ENCODE data around the gene MAPK4.

Gene MAPK4

DNA sequence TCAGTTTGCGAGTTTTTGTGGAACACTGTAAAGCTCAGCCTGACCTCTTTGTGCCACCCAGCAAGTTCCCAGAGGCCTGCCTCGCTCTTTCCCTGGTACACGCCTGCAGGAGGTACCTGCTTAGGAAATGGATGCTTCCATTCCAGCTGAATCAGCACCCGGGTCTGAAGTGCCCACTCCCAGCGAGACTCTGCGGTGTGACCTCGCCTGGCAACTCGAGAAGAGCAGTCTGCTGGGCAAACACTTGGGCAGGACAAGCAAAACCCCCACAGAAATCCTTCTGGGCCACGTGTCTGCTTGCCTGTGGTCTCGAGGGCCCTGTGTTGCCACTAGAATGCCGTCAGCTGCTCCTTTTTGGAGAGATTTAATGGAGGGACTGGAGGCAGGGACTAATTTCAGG is 127.6 kb downstream of the MAPK4 start:
- ChIA-PET CTCF (interaction anchor here (0.8 to 1.2 kb wide), 2 partner anchors 11 to 20 kb away, joined by 4 read pairs; no protein-coding TSS in a partner anchor), POLR2A (no interaction called here)

More for the DNA sequence above, 127.6 kb downstream of the MAPK4 start:
- no peaks in the 10 kb centered on the region for H3K4me1 ChIP-seq (ENCODE audit: control insufficient read depth, insufficient read depth, low read length)
- TF ChIP-seq ZNF157 (tag by site-specific recombination; IDR thresholded peaks at IDR 0.05), result no peak
- TF ChIP-seq, protein P1, sequence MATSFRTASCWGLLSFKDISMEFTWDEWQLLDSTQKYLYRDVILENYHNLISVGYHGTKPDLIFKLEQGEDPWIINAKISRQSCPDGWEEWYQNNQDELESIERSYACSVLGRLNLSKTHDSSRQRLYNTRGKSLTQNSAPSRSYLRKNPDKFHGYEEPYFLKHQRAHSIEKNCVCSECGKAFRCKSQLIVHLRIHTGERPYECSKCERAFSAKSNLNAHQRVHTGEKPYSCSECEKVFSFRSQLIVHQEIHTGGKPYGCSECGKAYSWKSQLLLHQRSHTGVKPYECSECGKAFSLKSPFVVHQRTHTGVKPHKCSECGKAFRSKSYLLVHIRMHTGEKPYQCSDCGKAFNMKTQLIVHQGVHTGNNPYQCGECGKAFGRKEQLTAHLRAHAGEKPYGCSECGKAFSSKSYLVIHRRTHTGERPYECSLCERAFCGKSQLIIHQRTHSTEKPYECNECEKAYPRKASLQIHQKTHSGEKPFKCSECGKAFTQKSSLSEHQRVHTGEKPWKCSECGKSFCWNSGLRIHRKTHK (tag by site-specific recombination; IDR thresholded peaks at IDR 0.05), result no peak
- no peak for TF ChIP-seq ZNF596 (tag by site-specific recombination; IDR thresholded peaks at IDR 0.05)
- TF ChIP-seq ZNF654 (tag by site-specific recombination; IDR thresholded peaks at IDR 0.05; ENCODE audit: low read depth), result no peak
- TF ChIP-seq, protein P2, sequence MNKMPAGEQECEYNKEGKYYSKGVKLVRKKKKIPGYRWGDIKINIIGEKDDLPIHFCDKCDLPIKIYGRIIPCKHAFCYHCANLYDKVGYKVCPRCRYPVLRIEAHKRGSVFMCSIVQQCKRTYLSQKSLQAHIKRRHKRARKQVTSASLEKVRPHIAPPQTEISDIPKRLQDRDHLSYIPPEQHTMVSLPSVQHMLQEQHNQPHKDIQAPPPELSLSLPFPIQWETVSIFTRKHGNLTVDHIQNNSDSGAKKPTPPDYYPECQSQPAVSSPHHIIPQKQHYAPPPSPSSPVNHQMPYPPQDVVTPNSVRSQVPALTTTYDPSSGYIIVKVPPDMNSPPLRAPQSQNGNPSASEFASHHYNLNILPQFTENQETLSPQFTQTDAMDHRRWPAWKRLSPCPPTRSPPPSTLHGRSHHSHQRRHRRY (tag by site-specific recombination; IDR thresholded peaks at IDR 0.05), result no peak
- TF ChIP-seq ZNF529 (tag by site-specific recombination; IDR thresholded peaks at IDR 0.05; ENCODE audit: insufficient replicate concordance), result no peak
- TF ChIP-seq, protein P3, sequence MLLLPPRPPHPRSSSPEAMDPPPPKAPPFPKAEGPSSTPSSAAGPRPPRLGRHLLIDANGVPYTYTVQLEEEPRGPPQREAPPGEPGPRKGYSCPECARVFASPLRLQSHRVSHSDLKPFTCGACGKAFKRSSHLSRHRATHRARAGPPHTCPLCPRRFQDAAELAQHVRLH (tag by site-specific recombination; IDR thresholded peaks at IDR 0.05), result no peak
- TF ChIP-seq, protein P4, sequence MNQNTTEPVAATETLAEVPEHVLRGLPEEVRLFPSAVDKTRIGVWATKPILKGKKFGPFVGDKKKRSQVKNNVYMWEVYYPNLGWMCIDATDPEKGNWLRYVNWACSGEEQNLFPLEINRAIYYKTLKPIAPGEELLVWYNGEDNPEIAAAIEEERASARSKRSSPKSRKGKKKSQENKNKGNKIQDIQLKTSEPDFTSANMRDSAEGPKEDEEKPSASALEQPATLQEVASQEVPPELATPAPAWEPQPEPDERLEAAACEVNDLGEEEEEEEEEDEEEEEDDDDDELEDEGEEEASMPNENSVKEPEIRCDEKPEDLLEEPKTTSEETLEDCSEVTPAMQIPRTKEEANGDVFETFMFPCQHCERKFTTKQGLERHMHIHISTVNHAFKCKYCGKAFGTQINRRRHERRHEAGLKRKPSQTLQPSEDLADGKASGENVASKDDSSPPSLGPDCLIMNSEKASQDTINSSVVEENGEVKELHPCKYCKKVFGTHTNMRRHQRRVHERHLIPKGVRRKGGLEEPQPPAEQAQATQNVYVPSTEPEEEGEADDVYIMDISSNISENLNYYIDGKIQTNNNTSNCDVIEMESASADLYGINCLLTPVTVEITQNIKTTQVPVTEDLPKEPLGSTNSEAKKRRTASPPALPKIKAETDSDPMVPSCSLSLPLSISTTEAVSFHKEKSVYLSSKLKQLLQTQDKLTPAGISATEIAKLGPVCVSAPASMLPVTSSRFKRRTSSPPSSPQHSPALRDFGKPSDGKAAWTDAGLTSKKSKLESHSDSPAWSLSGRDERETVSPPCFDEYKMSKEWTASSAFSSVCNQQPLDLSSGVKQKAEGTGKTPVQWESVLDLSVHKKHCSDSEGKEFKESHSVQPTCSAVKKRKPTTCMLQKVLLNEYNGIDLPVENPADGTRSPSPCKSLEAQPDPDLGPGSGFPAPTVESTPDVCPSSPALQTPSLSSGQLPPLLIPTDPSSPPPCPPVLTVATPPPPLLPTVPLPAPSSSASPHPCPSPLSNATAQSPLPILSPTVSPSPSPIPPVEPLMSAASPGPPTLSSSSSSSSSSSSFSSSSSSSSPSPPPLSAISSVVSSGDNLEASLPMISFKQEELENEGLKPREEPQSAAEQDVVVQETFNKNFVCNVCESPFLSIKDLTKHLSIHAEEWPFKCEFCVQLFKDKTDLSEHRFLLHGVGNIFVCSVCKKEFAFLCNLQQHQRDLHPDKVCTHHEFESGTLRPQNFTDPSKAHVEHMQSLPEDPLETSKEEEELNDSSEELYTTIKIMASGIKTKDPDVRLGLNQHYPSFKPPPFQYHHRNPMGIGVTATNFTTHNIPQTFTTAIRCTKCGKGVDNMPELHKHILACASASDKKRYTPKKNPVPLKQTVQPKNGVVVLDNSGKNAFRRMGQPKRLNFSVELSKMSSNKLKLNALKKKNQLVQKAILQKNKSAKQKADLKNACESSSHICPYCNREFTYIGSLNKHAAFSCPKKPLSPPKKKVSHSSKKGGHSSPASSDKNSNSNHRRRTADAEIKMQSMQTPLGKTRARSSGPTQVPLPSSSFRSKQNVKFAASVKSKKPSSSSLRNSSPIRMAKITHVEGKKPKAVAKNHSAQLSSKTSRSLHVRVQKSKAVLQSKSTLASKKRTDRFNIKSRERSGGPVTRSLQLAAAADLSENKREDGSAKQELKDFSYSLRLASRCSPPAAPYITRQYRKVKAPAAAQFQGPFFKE (tag by site-specific recombination; IDR thresholded peaks at IDR 0.05; ENCODE audit: borderline replicate concordance), result no peak
- no peak for TF ChIP-seq ZNF555 (tag by site-specific recombination; conservative IDR thresholded peaks at IDR 0.05)
- no peak for TF ChIP-seq ZNF549 (tag by site-specific recombination; IDR thresholded peaks at IDR 0.05)
- TF ChIP-seq, protein P5, sequence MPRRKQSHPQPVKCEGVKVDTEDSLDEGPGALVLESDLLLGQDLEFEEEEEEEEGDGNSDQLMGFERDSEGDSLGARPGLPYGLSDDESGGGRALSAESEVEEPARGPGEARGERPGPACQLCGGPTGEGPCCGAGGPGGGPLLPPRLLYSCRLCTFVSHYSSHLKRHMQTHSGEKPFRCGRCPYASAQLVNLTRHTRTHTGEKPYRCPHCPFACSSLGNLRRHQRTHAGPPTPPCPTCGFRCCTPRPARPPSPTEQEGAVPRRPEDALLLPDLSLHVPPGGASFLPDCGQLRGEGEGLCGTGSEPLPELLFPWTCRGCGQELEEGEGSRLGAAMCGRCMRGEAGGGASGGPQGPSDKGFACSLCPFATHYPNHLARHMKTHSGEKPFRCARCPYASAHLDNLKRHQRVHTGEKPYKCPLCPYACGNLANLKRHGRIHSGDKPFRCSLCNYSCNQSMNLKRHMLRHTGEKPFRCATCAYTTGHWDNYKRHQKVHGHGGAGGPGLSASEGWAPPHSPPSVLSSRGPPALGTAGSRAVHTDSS (tag by site-specific recombination; IDR thresholded peaks at IDR 0.05), result no peak
- TF ChIP-seq, protein P6, sequence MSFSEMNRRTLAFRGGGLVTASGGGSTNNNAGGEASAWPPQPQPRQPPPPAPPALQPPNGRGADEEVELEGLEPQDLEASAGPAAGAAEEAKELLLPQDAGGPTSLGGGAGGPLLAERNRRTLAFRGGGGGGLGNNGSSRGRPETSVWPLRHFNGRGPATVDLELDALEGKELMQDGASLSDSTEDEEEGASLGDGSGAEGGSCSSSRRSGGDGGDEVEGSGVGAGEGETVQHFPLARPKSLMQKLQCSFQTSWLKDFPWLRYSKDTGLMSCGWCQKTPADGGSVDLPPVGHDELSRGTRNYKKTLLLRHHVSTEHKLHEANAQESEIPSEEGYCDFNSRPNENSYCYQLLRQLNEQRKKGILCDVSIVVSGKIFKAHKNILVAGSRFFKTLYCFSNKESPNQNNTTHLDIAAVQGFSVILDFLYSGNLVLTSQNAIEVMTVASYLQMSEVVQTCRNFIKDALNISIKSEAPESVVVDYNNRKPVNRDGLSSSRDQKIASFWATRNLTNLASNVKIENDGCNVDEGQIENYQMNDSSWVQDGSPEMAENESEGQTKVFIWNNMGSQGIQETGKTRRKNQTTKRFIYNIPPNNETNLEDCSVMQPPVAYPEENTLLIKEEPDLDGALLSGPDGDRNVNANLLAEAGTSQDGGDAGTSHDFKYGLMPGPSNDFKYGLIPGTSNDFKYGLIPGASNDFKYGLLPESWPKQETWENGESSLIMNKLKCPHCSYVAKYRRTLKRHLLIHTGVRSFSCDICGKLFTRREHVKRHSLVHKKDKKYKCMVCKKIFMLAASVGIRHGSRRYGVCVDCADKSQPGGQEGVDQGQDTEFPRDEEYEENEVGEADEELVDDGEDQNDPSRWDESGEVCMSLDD (tag by site-specific recombination; IDR thresholded peaks at IDR 0.05), result no peak
- no peak for TF ChIP-seq ZNF561 (tag by site-specific recombination; IDR thresholded peaks at IDR 0.05; ENCODE audit: borderline replicate concordance)
- TF ChIP-seq ZFHX2 (tag by site-specific recombination; conservative IDR thresholded peaks at IDR 0.05), result no peak
- TF ChIP-seq ZNF416 (tag by site-specific recombination; IDR thresholded peaks at IDR 0.05), result no peak
- TF ChIP-seq ZNF791 (tag by site-specific recombination; IDR thresholded peaks at IDR 0.05), result no peak
- H3K9me3 ChIP-seq (ENCODE audit: control insufficient read depth, insufficient read depth, low read depth, low read length), result no peaks in the 10 kb centered on the region
- no peak overlapping the region for H3K4me3 ChIP-seq (ENCODE audit: low read depth, low read length)
- no peaks in the 10 kb centered on the region for H3K36me3 ChIP-seq (ENCODE audit: control insufficient read depth in 2 of 2, insufficient read depth in 1 of 2, low read length in 2 of 2)
- H3K27ac ChIP-seq (ENCODE audit: extremely low read depth, low read depth, low read length), result no peak overlapping the region

All from HEK293 (cell line).